GM19452 (cell line): ENCODE results near the gene ARHGEF16.

Source experiments
- ATAC-seq: cut with Tn5 transposase; IDR thresholded peaks from one replicate; pipeline ENCODE4 v1.9.1; 2021; ENCODE audit not compliant: unreplicated experiment

Gene ARHGEF16

DNA sequence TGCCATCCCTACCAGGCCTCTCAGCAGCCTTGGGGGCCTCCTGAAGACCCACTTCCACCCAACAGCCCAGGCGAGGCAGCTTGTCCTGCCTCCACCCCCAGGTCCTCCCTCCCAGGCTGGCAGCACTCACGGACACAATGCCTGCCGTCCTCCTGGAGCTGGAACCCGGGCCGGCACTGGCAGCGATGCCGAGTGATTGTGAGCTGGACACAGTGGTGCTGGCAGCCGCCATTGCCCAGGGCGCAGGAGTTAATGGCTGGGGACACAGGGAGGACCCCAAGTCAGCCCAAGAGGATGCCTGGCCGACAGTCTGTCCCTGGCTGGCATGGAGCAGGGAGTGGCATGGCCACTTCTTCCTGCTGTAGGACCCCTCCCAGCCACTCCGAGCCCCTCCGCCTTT, 60.8 kb downstream of the ARHGEF16 start:
- ATAC-seq, result no peak

DNA sequence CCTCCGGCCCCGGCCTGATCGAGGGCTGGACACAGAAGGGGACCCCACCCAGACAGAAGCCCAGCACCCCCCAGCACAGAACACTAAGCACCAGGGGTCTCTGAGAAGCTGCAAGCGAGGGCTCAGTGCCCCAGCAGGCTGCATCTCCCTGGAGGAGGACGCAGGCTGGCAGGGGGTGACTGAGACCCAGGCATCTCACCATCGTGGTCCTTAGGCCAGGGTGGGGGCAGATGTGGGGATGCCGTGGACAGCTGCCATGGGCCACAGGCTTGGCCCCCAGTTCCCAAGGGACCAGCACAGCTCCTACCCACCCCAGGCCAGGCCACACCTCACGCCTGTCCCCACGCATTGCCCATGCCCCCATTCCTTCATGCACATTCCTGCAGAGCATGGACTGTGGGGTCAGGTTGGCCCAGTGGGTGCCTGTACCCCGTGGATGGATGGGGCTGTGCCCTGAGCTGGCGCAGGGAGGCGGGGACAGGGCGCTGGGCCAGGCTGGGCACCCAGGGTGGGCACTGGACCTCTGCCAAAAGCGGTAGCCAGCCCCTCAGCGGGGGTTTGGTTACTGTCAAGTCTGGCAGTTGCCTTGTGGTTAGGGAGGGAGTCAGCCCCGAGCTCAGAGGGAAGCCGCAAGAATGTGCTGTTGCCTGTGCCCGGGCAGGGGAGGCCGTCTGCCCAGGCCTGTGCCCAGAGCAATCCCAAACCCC, 61.5 kb downstream of the ARHGEF16 start:
- ATAC-seq, result no peak

DNA sequence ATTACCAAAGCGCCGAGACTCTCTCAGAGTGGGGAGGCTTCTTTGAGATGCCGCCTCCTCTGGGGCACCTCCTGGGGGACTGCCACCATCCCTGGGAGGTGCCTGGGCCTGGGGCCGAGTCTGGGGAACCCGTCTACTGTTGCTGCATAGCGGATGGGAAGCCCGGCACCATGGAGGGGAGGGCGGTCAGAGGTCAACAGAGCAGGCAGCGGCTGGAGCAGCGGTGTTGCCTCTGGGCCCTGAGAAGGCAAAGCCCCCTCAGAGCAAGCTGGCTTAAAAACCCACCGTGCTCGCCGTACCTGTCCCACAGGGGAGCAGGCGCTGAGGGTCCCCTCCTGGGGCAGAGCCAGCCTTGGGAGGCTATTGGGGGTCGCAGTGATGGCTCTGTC, 62.0 kb downstream of the ARHGEF16 start:
- ATAC-seq, result no peak

DNA sequence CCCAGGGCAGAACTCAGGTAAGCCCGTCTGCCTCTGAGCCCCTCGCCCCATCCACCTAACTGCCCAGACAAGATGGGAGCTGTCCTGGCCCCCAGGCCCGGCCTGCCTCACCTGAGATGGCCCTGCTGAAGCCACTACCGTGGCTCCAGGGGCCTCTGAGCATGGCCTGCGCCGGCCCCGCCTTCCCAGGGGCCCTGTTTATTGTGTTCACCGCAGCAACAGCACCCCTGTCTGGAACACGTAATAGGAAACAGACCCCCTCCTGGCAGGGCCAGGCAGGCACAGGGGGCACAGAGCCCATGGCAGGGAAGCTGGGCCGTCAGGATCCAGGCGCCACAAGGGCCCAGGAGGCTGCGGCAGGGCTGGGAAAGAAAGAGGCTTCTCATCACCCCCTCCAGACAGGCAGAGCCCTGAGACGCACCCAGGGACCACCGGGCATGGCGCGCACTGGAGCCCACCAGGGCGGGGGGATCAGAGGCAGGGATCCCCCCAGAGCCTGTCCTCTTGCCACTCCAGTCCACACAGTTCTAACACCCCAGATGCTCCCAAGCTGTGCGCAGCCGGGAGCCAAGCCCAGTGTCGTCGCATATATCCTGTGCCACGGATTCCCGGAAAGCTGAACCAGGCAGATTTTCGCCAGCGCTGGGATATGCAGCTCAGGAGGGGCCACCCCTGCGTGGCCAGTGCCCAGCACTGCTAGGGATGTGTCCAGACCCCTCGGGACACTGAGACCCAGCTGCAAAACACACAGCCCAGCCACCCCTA, 62.6 kb downstream of the ARHGEF16 start:
- ATAC-seq, result no peak

DNA sequence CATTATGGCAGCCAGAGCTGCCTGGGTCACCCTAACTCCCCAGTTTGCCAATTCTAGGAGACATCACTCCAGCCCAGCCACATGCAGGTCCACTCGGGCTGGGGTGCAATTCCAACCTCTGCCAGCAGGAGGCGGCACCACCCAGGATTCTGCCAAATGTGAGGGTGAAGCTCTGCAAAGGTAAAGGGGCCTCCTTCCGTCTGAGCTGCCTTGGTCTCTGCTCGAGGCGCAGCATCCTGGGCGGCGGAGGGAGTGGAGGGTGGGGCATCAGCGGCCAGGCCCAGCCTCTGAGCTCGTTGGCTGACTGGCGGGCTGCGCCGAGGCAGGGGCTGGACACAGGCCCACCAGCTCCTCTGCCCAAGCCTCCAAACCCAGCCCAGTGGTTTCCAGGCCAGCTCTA, 63.8 kb downstream of the ARHGEF16 start:
- no peak for ATAC-seq

DNA sequence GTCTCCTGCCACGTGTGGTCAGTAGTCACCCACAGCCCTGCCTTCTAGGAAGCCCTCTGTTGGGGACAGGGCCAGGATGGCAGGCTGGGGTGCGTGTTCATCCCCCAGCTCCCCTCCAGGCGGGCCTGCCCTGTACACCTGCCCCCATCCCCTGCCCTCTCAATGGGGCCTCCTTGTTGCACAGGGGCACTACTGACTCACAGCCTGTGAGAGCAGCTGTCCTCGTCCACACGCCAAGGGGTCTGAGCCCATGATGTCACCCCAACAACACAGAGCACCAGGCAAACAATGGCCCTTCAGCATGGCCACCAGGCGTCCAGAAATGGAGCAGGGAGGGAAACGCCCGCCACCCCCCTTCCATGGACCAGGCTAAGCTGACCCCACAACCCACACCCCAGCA, 64.3 kb downstream of the ARHGEF16 start:
- no peak for ATAC-seq

DNA sequence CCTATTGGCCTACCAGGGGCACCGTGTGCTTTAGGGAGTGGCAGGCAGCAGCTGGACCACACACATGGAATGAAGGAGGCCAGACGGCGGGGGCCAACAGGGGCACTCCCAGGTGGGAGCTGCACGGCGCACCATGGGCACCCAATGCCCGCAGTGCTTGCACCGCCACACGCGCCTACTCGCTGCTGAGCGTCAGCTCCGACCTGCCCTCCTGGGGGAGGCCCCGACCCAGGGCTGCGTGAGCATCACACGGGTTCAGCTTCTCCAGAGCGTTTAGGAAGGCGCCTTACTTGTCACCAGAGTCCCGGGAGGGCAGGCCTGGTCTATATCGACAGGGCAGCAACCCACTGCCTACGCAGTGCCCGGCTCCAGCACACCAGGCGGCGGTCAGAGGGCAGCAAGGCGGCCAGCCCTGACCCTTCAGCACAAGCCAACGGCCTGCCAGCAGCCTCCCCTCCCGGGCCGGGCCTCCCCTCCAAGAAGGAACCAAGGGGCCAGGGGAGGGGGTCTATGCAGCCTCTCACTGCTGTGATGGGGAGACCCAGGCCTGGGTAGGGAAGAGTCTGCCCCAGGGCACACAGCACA, 64.9 kb downstream of the ARHGEF16 start:
- no peak for ATAC-seq

DNA sequence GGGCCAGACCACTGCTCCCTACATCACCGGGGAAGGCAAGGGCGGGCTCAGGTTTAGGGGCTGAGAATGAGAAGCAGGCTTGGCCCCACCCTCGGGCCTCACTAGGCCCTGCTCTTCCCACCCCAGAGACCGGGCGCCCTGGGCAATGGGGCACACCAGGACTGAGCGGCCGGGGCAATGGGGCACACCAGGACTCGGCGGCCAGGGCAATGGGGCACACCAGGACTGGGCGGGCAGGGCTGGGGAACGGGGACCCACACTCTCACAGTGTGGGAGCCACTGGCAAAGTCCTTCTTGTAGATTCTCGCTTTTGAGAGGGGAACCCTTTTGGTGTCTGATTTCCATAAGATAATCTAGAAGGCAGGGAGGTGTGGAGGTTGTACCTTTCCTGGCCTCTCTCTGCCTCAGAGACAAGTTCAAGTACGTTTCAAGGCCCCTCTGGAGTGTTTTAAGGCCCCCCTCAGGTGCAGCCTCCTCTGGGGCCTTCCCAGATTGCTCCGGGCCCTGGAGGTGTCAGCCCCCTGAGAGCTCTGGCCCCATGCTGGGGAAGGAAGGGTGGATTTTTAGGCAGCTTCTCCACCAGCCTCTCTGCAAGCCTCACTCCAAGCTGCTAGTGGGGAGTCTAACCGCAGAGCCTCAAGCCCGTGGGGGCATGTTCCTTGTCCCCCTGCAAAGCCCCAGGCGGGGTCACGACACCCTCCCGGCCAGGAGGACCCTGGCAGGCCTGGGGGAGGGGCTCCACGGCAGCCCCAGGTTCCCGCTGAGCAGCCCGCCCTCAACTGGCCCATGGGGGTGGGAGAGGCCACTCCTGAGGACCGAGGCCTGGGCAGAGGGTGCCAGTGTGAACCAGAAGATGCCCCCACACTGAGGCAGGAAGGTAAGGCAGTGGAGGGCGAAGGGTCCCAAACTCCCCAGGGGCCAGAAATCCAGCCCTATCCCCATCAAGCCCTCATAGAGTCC, 66.2 kb downstream of the ARHGEF16 start:
- ATAC-seq, result no peak

DNA sequence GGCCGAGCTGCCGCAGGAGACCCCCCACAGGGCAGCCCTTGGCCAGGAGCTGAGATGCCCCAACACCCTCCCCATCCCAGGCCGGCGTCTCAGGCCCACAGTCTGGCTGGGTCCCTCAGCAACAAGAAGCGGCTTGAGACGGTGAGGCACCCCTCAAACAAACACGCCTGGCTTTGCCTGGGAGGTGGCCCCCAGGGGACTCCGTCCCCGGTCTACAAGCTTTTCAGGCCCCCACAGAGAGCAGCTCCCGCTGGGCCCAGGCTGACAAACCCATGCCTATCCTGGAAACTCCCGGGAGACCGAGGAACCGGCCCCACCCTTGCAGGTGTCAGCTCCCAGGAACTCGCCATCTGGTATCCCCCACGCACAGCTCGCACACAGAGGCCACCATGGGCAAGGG, 67.0 kb downstream of the ARHGEF16 start:
- ATAC-seq, result no peak

DNA sequence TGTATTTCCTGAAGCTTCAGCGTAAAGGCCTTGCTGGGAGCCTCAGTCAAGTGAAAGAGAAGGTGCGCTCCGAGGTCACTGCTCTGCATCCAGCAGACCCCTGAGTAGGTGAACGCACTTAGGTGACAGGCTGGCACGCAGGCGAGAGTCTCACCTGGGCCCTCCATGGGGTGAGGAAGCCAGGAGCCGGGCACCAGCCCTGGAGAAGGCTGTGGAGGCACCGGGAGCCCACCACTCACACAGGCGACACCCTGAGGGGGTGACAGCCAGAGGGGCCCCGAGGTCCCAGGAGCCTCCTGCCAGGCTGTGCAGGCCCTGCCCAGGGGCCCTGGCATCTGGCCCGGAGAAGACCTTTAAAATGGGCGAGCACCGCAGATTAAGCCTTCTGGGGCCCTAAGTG, 67.6 kb downstream of the ARHGEF16 start:
- ATAC-seq, result no peak

DNA sequence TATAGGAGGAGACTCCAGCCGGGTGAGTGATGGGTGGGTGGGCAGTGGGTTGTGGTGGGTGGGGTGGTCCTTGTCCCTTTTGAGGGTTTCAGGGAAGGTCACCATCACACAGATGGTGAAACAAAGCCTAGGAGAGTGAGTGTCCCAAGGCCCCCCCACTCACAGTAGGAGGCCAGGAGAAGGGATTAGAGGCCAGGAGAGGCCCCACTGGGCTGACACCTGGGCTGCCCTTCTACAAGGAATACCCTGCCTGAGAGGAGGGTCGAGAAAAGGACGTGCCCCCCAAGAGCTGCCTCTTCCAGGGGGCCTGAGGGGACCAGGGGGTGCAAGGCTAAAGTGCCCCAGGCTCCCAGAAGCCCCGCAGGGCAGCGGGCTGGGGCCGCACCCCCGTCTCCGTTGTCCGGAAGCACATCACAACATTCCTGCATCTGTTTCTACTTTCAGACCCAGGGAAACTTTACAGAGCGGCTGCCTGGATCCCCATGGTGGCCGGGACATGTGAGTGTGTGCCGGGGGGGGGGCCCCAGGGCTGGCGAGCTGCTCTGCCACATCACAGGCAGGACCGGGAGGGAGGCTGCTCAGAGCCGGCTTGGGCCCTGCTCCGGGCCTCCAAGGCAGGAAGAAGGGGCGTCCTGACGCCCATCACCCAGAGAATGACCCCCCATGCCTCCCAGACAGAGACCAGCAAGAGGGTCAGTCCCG, 68.2 kb downstream of the ARHGEF16 start:
- ATAC-seq, result no peak

DNA sequence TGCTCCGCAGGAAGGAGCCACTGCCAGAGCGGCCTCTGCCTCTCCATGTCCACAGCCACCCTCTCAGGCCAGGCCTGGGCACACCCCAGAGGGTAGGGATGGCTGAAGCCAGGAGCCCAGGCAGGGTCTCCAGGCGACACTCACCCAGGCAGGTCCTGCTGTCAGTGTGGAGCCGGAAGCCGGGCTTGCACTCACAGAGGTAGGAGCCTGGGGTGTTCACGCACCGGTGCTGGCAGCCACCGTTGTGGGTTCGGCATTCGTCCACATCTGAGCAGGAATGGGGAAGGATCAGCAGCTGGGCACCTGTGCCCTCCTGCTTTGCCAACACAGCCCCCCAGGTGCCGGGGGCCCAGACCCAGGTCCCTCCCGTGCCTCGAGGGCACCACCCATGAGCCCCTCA, 69.5 kb downstream of the ARHGEF16 start:
- ATAC-seq, result no peak

DNA sequence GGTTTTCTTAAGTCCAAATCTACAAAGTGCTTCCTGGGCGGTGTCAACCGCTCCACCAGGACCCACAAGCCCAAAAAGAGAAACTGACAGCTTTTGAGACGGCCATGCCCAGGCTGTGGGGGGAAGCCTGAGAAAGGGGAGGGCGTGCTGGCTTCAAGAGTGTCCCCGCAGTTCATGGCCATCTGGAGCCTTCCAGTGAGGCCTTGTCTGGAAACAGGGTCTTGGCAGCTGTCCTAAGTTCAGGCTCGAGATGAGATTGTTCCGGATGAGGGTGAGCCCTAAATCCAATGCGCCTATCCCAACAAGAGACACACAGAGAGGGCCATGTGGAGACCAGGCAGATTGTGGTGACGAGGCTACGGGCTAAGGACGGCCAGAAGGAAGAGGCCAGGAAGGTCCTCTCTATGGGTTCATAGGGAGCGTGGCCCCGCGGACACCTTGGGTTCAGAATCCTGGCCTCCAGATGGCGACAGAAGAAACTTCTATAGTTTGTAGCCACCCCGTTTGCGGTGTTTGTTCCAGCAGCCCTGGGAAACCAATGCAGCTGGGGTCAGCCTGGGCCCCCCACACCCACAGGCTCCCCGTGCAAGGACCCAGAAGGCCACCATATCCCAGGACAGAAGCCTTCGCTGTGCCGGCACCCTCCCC, 70.2 kb downstream of the ARHGEF16 start:
- ATAC-seq, result no peak

DNA sequence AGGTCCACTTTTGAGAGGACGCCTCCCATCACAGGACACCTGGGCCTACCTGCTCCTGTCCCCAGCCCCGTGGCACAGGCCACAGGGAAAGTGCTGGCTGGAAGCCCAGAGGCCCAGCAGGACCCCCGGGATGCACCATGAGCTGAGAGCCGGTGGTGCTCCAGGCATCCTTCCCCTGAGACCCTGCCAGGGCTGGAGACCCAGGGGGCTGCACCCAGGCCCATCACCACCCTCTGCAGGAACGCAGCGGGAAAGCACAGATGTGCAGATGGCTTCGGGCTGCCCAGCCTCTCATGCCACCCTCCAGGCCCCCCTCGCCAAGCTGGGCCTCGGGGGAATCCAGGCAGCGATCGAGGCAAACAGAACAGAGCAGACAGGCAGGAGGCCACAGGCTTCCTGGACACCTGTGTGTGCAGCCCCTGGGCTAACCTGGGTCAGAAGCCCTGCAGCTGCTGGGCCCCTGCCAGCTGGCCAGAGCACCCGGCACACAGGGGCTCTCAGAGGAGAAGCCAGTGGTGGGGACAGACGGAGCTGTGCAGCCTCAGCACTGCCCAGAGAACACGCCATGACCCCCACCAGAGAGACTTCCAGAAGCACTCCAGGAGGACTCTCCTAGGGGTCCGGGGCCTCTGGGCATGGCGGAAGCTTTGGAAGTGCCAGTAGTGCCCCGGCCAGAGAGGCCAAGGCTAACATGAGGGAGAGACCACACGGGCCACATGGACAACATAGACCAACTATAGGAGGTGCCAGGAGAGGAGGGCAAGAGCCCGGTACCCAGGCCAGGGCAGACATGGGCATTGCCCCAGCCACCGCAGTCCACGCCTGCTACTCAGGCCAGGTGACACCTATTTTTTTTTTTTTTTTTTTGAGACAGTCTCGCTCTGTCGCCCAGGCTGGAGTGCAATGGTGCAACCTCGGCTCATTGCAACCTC, 71.4 kb downstream of the ARHGEF16 start:
- ATAC-seq, result no peak

DNA sequence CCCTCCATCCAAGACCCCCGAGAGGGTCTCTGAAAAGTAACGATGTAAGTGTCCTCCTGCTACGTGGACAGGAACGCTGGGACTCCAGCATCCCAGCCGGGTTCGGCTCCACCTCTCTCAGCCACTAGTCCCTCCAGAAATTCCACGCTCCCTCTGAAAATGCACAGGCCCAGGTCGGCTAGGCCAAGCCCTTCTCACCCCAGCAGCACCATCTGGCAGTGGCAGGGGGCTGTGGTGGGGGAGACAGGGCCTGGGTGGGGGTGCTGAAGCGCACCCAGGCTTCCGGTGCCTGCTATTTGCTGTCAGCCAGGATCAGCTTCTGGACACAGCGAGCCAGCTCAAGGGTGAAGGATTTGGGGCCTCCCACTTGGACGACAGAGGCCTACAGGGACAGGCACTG, 73.3 kb downstream of the ARHGEF16 start:
- no peak for ATAC-seq

DNA sequence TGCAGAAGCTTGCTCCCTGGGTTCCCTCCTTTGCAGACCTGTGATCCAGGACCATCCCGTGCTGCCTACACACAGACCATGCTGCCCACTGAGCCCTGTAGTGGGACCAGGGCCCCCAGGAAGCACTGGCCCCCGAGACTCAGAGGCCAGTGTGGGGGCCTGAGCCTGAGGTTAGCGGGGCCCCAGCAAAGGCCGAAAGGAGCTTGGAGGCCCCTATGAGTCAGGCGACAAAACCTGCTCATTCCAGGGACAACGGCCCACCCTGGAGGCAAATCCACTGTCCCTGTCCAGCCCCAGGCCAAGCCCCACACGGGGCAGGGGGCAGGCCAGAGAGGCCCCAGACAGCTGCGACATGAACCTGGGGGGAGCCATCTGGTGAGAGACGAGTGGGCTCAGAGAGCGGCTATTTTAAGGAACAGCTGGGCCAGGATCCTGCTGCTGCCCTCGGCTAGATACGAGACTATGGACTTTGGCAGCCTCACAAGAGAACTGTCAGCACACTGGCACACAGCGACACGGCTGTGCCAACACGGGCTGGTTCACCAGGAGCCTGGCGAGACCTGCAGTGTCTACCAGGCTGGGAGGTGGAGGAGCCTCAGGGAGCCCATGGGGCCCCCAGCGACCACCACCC, 74.7 kb downstream of the ARHGEF16 start:
- no peak for ATAC-seq

DNA sequence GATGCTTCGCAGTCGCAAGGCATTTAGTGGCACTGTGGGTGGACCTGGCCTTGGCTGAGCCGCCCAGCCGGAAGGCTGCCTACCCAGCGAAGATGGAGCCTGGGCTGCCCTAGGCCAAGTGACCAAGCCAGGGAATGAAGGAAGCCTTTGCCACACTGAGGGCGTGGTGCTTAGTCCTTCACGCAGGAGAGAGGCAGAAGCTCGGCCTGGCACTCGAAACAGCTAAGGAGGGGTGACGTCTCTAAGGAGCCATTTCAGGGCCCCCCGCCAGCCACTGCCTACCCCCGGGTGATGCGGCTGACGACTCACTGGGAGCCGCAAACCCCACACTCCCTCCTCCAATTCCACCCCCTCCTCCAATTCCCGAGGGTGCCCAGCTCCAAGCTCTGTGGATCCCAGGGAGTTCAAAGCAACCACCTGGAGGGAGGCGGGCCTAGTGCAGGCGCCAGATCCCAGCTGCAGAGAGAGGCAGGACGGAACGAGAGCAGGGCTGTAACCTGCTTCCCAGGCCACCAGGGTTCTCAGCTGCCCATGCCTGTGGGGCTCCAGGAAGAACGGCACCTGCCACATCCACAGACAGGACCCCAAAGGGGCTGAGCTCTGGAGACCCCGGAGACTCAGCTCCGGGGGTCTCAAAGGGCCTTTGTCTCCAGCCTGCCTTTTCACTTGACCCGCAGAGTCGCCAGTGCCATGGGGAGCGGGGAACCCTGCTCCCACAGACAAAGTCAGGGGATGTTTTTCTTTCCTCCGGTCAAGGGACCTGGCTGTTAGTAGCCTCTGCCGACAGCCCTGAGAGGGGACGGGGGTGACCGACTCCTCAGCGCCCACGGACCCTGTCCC, 75.8 kb downstream of the ARHGEF16 start:
- no peak for ATAC-seq
